Measurements from ENCODE around the gene KRTAP5-1. TPM values are rescaled to one million over a fixed set of nuclear protein-coding genes. Genes with fewer than 3 reads are reported as not detected.
A peak's percentile ranks its signal among the peaks of the same experiment; 100 is the strongest.

KRTAP5-1 gene
- total and polyA plus RNA-seq, 10 of the 15 experiments (the other 5 are each of a cell fraction or from before 2014, with no cell fraction given): not detected

DNA sequence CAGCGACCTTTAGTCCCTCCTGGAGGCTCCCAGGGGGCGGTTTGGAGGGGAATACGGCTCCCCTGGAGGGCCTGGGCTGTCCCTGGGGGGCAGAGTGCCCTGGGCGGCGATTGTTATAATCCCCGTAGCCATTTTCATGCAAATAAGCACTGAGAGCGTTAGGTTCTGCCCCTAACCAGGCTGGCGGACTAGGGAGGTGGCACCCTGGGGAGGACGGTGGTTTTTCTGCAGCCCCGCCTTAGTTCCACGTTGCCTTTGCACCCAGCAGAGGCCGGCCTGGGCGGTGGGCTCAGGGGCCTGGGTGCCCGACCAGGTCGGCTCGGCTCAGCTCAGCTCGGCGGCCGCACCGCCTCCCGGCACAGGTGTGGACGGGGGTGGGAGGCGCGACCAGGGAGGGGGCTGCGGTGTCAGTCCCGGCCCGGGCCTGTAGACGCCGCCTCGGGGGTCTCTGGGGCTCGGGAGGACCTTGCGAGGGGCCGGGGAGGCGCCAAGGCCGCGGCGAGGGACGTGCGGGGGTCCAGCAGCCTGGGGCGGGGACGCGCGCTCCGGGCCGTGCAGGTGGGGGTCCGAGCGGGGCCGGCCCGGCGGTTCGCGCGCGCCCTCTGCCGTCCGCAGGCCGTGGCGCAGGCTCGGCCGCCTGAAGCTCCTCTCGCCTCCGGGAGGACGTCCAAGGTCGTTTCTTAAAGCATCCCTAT, 10.7 kb downstream of the KRTAP5-1 start (continued):
- TF ChIP-seq, protein P1, sequence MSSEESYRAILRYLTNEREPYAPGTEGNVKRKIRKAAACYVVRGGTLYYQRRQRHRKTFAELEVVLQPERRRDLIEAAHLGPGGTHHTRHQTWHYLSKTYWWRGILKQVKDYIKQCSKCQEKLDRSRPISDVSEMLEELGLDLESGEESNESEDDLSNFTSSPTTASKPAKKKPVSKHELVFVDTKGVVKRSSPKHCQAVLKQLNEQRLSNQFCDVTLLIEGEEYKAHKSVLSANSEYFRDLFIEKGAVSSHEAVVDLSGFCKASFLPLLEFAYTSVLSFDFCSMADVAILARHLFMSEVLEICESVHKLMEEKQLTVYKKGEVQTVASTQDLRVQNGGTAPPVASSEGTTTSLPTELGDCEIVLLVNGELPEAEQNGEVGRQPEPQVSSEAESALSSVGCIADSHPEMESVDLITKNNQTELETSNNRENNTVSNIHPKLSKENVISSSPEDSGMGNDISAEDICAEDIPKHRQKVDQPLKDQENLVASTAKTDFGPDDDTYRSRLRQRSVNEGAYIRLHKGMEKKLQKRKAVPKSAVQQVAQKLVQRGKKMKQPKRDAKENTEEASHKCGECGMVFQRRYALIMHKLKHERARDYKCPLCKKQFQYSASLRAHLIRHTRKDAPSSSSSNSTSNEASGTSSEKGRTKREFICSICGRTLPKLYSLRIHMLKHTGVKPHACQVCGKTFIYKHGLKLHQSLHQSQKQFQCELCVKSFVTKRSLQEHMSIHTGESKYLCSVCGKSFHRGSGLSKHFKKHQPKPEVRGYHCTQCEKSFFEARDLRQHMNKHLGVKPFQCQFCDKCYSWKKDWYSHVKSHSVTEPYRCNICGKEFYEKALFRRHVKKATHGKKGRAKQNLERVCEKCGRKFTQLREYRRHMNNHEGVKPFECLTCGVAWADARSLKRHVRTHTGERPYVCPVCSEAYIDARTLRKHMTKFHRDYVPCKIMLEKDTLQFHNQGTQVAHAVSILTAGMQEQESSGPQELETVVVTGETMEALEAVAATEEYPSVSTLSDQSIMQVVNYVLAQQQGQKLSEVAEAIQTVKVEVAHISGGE (CRISPR knock-in tag; IDR thresholded peaks at IDR 0.05): no peak
- TF ChIP-seq CBX5 (IDR thresholded peaks at IDR 0.05; ENCODE audit: low read depth): no peak
- no peak for TF ChIP-seq PML (IDR thresholded peaks at IDR 0.05; ENCODE audit: low read length)
- TF ChIP-seq SIN3A (IDR thresholded peaks at IDR 0.05; ENCODE audit: low read depth, low read length): no peak
- TF ChIP-seq BACH1 (IDR thresholded peaks at IDR 0.05; ENCODE audit: borderline replicate concordance): no peak
- TF ChIP-seq, protein P2, sequence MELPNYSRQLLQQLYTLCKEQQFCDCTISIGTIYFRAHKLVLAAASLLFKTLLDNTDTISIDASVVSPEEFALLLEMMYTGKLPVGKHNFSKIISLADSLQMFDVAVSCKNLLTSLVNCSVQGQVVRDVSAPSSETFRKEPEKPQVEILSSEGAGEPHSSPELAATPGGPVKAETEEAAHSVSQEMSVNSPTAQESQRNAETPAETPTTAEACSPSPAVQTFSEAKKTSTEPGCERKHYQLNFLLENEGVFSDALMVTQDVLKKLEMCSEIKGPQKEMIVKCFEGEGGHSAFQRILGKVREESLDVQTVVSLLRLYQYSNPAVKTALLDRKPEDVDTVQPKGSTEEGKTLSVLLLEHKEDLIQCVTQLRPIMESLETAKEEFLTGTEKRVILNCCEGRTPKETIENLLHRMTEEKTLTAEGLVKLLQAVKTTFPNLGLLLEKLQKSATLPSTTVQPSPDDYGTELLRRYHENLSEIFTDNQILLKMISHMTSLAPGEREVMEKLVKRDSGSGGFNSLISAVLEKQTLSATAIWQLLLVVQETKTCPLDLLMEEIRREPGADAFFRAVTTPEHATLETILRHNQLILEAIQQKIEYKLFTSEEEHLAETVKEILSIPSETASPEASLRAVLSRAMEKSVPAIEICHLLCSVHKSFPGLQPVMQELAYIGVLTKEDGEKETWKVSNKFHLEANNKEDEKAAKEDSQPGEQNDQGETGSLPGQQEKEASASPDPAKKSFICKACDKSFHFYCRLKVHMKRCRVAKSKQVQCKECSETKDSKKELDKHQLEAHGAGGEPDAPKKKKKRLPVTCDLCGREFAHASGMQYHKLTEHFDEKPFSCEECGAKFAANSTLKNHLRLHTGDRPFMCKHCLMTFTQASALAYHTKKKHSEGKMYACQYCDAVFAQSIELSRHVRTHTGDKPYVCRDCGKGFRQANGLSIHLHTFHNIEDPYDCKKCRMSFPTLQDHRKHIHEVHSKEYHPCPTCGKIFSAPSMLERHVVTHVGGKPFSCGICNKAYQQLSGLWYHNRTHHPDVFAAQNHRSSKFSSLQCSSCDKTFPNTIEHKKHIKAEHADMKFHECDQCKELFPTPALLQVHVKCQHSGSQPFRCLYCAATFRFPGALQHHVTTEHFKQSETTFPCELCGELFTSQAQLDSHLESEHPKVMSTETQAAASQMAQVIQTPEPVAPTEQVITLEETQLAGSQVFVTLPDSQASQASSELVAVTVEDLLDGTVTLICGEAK (IDR thresholded peaks at IDR 0.05; ENCODE audit: borderline replicate concordance): no peak
- TF ChIP-seq ZNF24 (IDR thresholded peaks at IDR 0.05): no peak
- no peak for TF ChIP-seq TBL1XR1 (IDR thresholded peaks at IDR 0.05; ENCODE audit: low read depth, low read length)
- TF ChIP-seq EP300 (IDR thresholded peaks at IDR 0.05; ENCODE audit: borderline replicate concordance in 1 of 2, control insufficient read depth in 1 of 2, low read depth in 2 of 2, low read length in 2 of 2): no peak
- TF ChIP-seq GABPA (IDR thresholded peaks at IDR 0.05; ENCODE audit: low read depth): no peak
- TF ChIP-seq, protein P3, sequence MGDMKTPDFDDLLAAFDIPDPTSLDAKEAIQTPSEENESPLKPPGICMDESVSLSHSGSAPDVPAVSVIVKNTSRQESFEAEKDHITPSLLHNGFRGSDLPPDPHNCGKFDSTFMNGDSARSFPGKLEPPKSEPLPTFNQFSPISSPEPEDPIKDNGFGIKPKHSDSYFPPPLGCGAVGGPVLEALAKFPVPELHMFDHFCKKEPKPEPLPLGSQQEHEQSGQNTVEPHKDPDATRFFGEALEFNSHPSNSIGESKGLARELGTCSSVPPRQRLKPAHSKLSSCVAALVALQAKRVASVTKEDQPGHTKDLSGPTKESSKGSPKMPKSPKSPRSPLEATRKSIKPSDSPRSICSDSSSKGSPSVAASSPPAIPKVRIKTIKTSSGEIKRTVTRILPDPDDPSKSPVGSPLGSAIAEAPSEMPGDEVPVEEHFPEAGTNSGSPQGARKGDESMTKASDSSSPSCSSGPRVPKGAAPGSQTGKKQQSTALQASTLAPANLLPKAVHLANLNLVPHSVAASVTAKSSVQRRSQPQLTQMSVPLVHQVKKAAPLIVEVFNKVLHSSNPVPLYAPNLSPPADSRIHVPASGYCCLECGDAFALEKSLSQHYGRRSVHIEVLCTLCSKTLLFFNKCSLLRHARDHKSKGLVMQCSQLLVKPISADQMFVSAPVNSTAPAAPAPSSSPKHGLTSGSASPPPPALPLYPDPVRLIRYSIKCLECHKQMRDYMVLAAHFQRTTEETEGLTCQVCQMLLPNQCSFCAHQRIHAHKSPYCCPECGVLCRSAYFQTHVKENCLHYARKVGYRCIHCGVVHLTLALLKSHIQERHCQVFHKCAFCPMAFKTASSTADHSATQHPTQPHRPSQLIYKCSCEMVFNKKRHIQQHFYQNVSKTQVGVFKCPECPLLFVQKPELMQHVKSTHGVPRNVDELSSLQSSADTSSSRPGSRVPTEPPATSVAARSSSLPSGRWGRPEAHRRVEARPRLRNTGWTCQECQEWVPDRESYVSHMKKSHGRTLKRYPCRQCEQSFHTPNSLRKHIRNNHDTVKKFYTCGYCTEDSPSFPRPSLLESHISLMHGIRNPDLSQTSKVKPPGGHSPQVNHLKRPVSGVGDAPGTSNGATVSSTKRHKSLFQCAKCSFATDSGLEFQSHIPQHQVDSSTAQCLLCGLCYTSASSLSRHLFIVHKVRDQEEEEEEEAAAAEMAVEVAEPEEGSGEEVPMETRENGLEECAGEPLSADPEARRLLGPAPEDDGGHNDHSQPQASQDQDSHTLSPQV (IDR thresholded peaks at IDR 0.05): no peak
- TF ChIP-seq BHLHE40 (IDR thresholded peaks at IDR 0.05; ENCODE audit: borderline replicate concordance in 1 of 2, low read depth in 2 of 2, low read length in 1 of 2): peak; percentile 15 to 43; a peak in 2 of 4 replicates
- TF ChIP-seq, protein P4, sequence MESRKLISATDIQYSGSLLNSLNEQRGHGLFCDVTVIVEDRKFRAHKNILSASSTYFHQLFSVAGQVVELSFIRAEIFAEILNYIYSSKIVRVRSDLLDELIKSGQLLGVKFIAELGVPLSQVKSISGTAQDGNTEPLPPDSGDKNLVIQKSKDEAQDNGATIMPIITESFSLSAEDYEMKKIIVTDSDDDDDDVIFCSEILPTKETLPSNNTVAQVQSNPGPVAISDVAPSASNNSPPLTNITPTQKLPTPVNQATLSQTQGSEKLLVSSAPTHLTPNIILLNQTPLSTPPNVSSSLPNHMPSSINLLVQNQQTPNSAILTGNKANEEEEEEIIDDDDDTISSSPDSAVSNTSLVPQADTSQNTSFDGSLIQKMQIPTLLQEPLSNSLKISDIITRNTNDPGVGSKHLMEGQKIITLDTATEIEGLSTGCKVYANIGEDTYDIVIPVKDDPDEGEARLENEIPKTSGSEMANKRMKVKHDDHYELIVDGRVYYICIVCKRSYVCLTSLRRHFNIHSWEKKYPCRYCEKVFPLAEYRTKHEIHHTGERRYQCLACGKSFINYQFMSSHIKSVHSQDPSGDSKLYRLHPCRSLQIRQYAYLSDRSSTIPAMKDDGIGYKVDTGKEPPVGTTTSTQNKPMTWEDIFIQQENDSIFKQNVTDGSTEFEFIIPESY (IDR thresholded peaks at IDR 0.05): no peak
